Measurements from ENCODE around the gene PKN1. TPM values are rescaled to one million over a fixed set of nuclear protein-coding genes. Genes with fewer than 3 reads are reported as not detected.
"Not testable (repeated sequence)": the region's sequence is repeated elsewhere in the genome, so short reads cannot be mapped to it uniquely, and the experiment has no call there.

PKN1 gene
- total RNA-seq, 2 experiments from 2014 or later = 238 to 242 TPM

- H3K4me3 Mint-ChIP-seq, H3K27me3 Mint-ChIP-seq, POLR2A ChIA-PET, H3K9me3 Mint-ChIP-seq, H3K4me1 Mint-ChIP-seq, H3K27ac Mint-ChIP-seq, DNase-seq: not testable (repeated sequence)
- peaks cover 56% of the 10 kb centered on the region for H3K36me3 Mint-ChIP-seq (ENCODE audit: low read depth)
- CTCF ChIA-PET = interaction anchor here (0.6 to 2.1 kb wide), 2 partner anchors 18 to 223 kb away, joined by 3 to 4 read pairs; no protein-coding TSS in a partner anchor
Measured at GRCh38 chr19:14462401-14462800, 29.3 kb downstream of the PKN1 start.

- ChIA-PET CTCF (interaction anchor here (0.6 kb wide), 1 partner anchor 9 kb away, joined by 3 read pairs; no protein-coding TSS in a partner anchor), POLR2A (no interaction called here)
- DNase-seq = no peak
- H3K27ac Mint-ChIP-seq = no peak overlapping the region
- H3K36me3 Mint-ChIP-seq (ENCODE audit: low read depth) = peaks cover 51% of the 10 kb centered on the region
- no peaks in the 10 kb centered on the region for H3K9me3 Mint-ChIP-seq
- H3K4me1 Mint-ChIP-seq = peaks cover 4% of the 10 kb centered on the region
- no peaks in the 10 kb centered on the region for H3K27me3 Mint-ChIP-seq
- no peak overlapping the region for H3K4me3 Mint-ChIP-seq
Measured at GRCh38 chr19:14463747-14464146, 30.6 kb downstream of the PKN1 start.

GRCh38 chr19:14467391-14467790 is 34.3 kb downstream of the PKN1 start:
- H3K4me1 Mint-ChIP-seq = no peaks in the 10 kb centered on the region
- no peak for DNase-seq
- ChIA-PET POLR2A (interaction anchor here (0.6 kb wide), 1 partner anchor 40 kb away, joined by 3 read pairs; no protein-coding TSS in a partner anchor), CTCF (interaction anchor here (1.2 to 1.3 kb wide), 2 partner anchors 8 to 331 kb away, joined by 3 to 4 read pairs; partner anchors contain the start of gene ASF1B)
- no peak overlapping the region for H3K27ac Mint-ChIP-seq
- no peaks in the 10 kb centered on the region for H3K27me3 Mint-ChIP-seq
- peaks cover 35% of the 10 kb centered on the region for H3K36me3 Mint-ChIP-seq (ENCODE audit: low read depth)
- H3K9me3 Mint-ChIP-seq = no peaks in the 10 kb centered on the region
- no peak overlapping the region for H3K4me3 Mint-ChIP-seq

- Mint-ChIP-seq H3K9me3 (no peaks in the 10 kb centered on the region), H3K4me1 (peaks cover 3% of the 10 kb centered on the region), H3K27ac (no peak overlapping the region), H3K36me3 (ENCODE audit: low read depth) (peaks cover 33% of the 10 kb centered on the region), H3K4me3 (no peak overlapping the region), H3K27me3 (peaks cover 3% of the 10 kb centered on the region)
- DNase-seq = no peak
- POLR2A ChIA-PET = interaction anchor here (0.6 kb wide), 1 partner anchor 39 kb away, joined by 3 read pairs; no protein-coding TSS in a partner anchor
- CTCF ChIA-PET = interaction anchor here (0.7 to 1.2 kb wide), 3 partner anchors 9 to 104 kb away, joined by 3 read pairs; no protein-coding TSS in a partner anchor
Measured at GRCh38 chr19:14467816-14468215, 34.7 kb downstream of the PKN1 start.

- Mint-ChIP-seq H3K4me3 (no peak overlapping the region), H3K27me3 (peaks cover 16% of the 10 kb centered on the region), H3K4me1 (peaks cover 16% of the 10 kb centered on the region), H3K27ac (no peak overlapping the region), H3K9me3 (no peaks in the 10 kb centered on the region), H3K36me3 (ENCODE audit: low read depth) (peaks cover 18% of the 10 kb centered on the region)
- CTCF ChIA-PET = interaction anchor here (0.9 kb wide), 1 partner anchor 29 kb away, joined by 4 read pairs; no protein-coding TSS in a partner anchor
- no peak for DNase-seq
- POLR2A ChIA-PET = no interaction called here
Measured at GRCh38 chr19:14470031-14470876, 37.1 kb downstream of the PKN1 start.

- H3K27ac Mint-ChIP-seq = peak overlapping the region; percentile 31
- POLR2A ChIA-PET = interaction anchor here (0.6 kb wide), 1 partner anchor 111 kb away, joined by 3 read pairs; no protein-coding TSS in a partner anchor
- peaks cover 10% of the 10 kb centered on the region for H3K36me3 Mint-ChIP-seq (ENCODE audit: low read depth)
- no peaks in the 10 kb centered on the region for H3K9me3 Mint-ChIP-seq
- H3K27me3 Mint-ChIP-seq = peaks cover 16% of the 10 kb centered on the region
- DNase-seq = no peak
- no peak overlapping the region for H3K4me3 Mint-ChIP-seq
- peaks cover 29% of the 10 kb centered on the region for H3K4me1 Mint-ChIP-seq
- CTCF ChIA-PET = interaction anchor here (0.5 to 2.0 kb wide), 12 partner anchors 9 to 335 kb away, joined by 3 to 7 read pairs (median 4); partner anchors contain the start of genes ASF1B and DNAJB1
Measured at GRCh38 chr19:14471436-14472187, 38.5 kb downstream of the PKN1 start.

- Mint-ChIP-seq H3K27ac (peak overlapping the region; percentile 31), H3K9me3 (no peaks in the 10 kb centered on the region), H3K4me1 (peaks cover 30% of the 10 kb centered on the region), H3K4me3 (no peak overlapping the region), H3K36me3 (ENCODE audit: low read depth) (peaks cover 10% of the 10 kb centered on the region), H3K27me3 (peaks cover 16% of the 10 kb centered on the region)
- POLR2A ChIA-PET = no interaction called here
- CTCF ChIA-PET = interaction anchor here (0.6 to 2.0 kb wide), 18 partner anchors 8 to 336 kb away, joined by 3 to 7 read pairs (median 3); partner anchors contain the start of genes ASF1B and PKN1
- peak; percentile 87 for DNase-seq
Measured at GRCh38 chr19:14472202-14472938, 39.3 kb downstream of the PKN1 start.

- Mint-ChIP-seq H3K4me3 (no peak overlapping the region), H3K4me1 (peaks cover 30% of the 10 kb centered on the region), H3K27me3 (peaks cover 16% of the 10 kb centered on the region), H3K9me3 (no peaks in the 10 kb centered on the region), H3K36me3 (ENCODE audit: low read depth) (peaks cover 14% of the 10 kb centered on the region), H3K27ac (peak overlapping the region; percentile 31)
- CTCF ChIA-PET = interaction anchor here (0.7 to 2.0 kb wide), 14 partner anchors 8 to 337 kb away, joined by 3 to 7 read pairs (median 3); partner anchors contain the start of genes ASF1B and PKN1
- DNase-seq = no peak
- POLR2A ChIA-PET = no interaction called here
Measured at GRCh38 chr19:14473073-14473977, 40.2 kb downstream of the PKN1 start.

- CTCF ChIA-PET = no interaction called here
- peaks cover 16% of the 10 kb centered on the region for H3K36me3 Mint-ChIP-seq (ENCODE audit: low read depth)
- POLR2A ChIA-PET = no interaction called here
- no peak overlapping the region for H3K4me3 Mint-ChIP-seq
- H3K9me3 Mint-ChIP-seq = no peaks in the 10 kb centered on the region
- H3K27me3 Mint-ChIP-seq = peaks cover 16% of the 10 kb centered on the region
- H3K4me1 Mint-ChIP-seq = peaks cover 30% of the 10 kb centered on the region
- DNase-seq = no peak
- H3K27ac Mint-ChIP-seq = peak overlapping the region; percentile 31
Measured at GRCh38 chr19:14473978-14474578, 41.0 kb downstream of the PKN1 start.

- DNase-seq = no peak
- CTCF ChIA-PET = interaction anchor here (0.6 to 1.0 kb wide), 3 partner anchors 11 to 41 kb away, joined by 3 read pairs; no protein-coding TSS in a partner anchor
- Mint-ChIP-seq H3K27me3 (peaks cover 16% of the 10 kb centered on the region), H3K4me1 (peaks cover 30% of the 10 kb centered on the region), H3K27ac (peak overlapping the region; percentile 31), H3K36me3 (ENCODE audit: low read depth) (peaks cover 13% of the 10 kb centered on the region), H3K9me3 (no peaks in the 10 kb centered on the region), H3K4me3 (no peak overlapping the region)
- POLR2A ChIA-PET = no interaction called here
Measured at GRCh38 chr19:14474827-14475226, 41.7 kb downstream of the PKN1 start.

Measured in activated CD4-positive, alpha-beta T cell treated with anti-CD3 and anti-CD28 coated beads, Interleukin-2, amount 10 ng/mL, durations not matched to agents 7 days and 5 days (primary cell).